Subcutaneous abdominal adipose tissue (tissue), 5 donors: ENCODE results near the gene LNX1.
A peak's percentile ranks its signal among the peaks of the same experiment; 100 is the strongest.

Source experiments
- H3K27ac ChIP-seq: one replicate; pipeline ENCODE4 v1.7.0; 2013; ENCODE audit warnings: low read depth, mild to moderate bottlenecking, inconsistent platforms, low read length, moderate library complexity
- H3K27me3 ChIP-seq, 5 donors: one replicate each; pipeline ENCODE4 v1.7.0; 2013; ENCODE audit warnings: low read length in 5 of 5, inconsistent platforms in 1 of 5; ENCODE audit not compliant: control insufficient read depth in 5 of 5, insufficient read depth in 4 of 5
- H3K36me3 ChIP-seq, 5 donors: one replicate each; pipeline ENCODE4 v1.7.0; 2013; ENCODE audit warnings: low read length in 5 of 5; ENCODE audit not compliant: control insufficient read depth in 5 of 5, insufficient read depth in 5 of 5
- H3K4me1 ChIP-seq, 5 donors: one replicate each; pipeline ENCODE4 v1.7.0; 2013; ENCODE audit warnings: low read length in 5 of 5, mild to moderate bottlenecking in 3 of 5, moderate library complexity in 1 of 5; ENCODE audit not compliant: control insufficient read depth in 5 of 5, insufficient read depth in 5 of 5
- H3K4me3 ChIP-seq, 5 donors: one replicate each; pipeline ENCODE4 v1.7.0; 2013; ENCODE audit warnings: low read length in 5 of 5, low read depth in 1 of 5
- H3K9ac ChIP-seq, 5 donors: one replicate each; pipeline ENCODE4 v1.7.0; 2013; ENCODE audit warnings: low read length in 5 of 5, mild to moderate bottlenecking in 4 of 5, moderate library complexity in 3 of 5
- H3K9me3 ChIP-seq, 5 donors: one replicate each; pipeline ENCODE4 v1.7.0; 2013; ENCODE audit warnings: low read length in 5 of 5; ENCODE audit not compliant: control insufficient read depth in 5 of 5
- donor health status: healthy.
- donor health status: healthy.
- donor health status: healthy.
- donor health status: healthy.
- donor health status: healthy.

LNX1 gene

DNA sequence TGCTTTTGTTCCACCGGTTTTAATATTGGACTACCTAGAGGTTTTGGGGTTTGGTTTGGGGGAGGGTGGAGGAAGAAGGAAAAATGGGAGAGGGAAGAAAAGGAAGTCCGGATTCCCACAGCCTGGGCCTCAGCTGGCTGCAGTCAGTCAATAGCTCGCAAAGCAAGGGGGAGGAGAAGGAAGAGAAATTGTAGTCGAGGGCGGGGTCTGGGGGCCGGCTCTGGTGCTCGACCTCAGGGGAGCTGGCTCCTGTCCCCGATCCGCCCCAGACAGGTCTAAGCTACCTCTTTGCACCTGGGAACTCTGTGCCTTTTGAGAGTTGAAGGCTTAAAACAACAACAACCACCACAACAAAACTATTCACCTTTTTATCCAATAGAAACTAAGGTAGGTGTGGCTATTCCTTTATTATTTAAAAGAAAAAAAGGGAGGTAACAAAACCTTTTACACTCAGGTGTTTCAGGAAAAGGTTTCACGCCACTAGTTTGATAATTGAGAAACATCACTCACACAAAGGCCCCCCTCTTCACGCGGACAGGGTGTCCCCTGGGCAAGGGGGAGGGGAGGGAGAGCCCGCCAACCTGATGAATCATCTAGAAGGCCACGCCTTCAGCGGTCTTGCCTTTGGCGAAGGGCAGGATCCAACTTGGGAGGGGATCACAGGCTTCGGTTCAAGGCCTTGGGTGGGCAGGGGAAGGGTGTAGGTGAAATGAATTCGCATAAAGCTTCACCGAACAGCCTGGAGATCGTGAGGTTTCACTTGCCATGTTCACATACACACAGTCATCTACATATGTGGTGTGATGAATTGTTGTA, 1.6 kb upstream of the LNX1 start:
- Histone ChIP-seq H3K36me3 (no peaks in the 10 kb centered on the region), H3K4me3 (peak overlapping the region in 4 of 5 donors; percentile 3 to 33 (median 21)), H3K9me3 (no peaks in the 10 kb centered on the region), H3K27ac (no peak overlapping the region), H3K9ac (peak overlapping the region in 2 of 5 donors; percentile 5 to 39), H3K4me1 (peaks cover 0 to 45% (median 13%) of the 10 kb centered on the region in 5 donors), H3K27me3 (no peaks in the 10 kb centered on the region)

DNA sequence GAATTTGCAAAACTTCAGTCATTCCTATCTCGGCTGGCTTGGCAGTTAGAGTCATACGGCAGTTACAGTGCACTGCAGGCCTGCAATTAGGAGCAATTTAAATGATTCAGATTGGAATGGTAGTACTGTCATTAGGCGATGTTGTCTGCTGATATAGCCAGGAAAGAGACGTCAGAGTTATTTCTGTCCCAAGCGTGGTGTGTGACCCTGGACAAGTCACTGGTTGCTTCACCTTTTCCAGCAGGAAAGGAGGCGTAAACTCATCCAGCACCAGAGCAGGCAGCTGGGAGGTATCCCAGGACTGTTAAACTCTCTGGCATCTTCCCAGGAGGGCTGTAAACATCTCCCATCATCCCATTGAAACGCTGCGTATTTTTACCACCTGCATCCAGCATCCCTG, 836 bp upstream of the LNX1 start:
- no peaks in the 10 kb centered on the region for H3K36me3 ChIP-seq
- H3K4me1 ChIP-seq, result peaks cover 0 to 40% (median 13%) of the 10 kb centered on the region in 5 donors
- no peaks in the 10 kb centered on the region for H3K9me3 ChIP-seq
- H3K9ac ChIP-seq, result no peak overlapping the region
- H3K27me3 ChIP-seq, result no peaks in the 10 kb centered on the region
- no peak overlapping the region for H3K4me3 ChIP-seq
- H3K27ac ChIP-seq, result no peak overlapping the region

DNA sequence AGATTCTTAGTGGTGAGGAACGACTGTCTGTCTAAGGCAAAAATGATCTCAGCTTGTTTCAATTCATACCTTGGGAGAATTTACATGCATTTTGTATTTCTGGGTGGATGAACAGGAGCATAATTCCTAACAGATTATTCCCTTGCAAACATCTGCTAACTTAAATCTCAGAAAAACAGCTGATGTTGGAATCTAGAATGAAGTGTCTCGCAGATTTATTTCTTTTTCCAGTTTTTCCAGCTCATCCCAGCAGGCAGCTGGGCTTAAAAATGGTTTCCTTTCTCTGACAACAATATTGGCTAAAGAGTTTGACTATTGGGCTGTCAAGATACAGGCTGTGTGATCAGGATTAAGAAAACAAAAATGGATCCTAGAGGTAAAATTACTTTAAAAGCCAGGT, 1.1 kb downstream of the LNX1 start:
- H3K4me3 ChIP-seq, result no peak overlapping the region

GRCh38 chr4:53589511-53589910, 1.8 kb downstream of the LNX1 start:
- no peaks in the 10 kb centered on the region for H3K27me3 ChIP-seq
- H3K9me3 ChIP-seq, result no peaks in the 10 kb centered on the region
- H3K9ac ChIP-seq, result no peak overlapping the region
- H3K27ac ChIP-seq, result no peak overlapping the region
- H3K4me1 ChIP-seq, result peaks cover 0 to 40% (median 13%) of the 10 kb centered on the region in 5 donors
- no peaks in the 10 kb centered on the region for H3K36me3 ChIP-seq
- no peak overlapping the region for H3K4me3 ChIP-seq

More for the DNA sequence above, 1.1 kb downstream of the LNX1 start:
- no peaks in the 10 kb centered on the region for H3K9me3 ChIP-seq
- no peaks in the 10 kb centered on the region for H3K36me3 ChIP-seq
- H3K27ac ChIP-seq, result no peak overlapping the region
- H3K9ac ChIP-seq, result no peak overlapping the region
- H3K27me3 ChIP-seq, result no peaks in the 10 kb centered on the region
- H3K4me1 ChIP-seq, result peaks cover 0 to 40% (median 13%) of the 10 kb centered on the region in 5 donors

DNA sequence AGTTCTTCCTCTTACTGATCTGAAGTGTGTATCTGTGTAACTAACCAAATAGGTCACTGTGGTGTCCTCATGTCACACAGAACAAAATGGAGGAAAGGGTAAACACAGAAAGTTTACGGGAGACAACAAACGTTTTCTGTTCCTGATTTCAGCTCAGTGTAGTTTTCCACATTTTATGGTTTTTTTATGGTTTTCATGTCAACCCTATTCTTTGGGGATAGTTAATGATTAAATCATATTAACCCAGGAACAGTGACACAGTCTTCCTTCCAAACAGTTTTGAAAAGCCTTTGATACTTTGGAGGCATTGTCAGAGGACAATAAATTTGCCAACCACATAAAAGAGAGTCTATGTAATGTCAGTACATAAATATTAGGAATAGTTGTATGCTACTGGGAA, 4.2 kb downstream of the LNX1 start:
- H3K4me3 ChIP-seq, result no peak overlapping the region
- no peaks in the 10 kb centered on the region for H3K9me3 ChIP-seq
- H3K27ac ChIP-seq, result no peak overlapping the region
- H3K4me1 ChIP-seq, result peaks cover 0 to 32% (median 6%) of the 10 kb centered on the region in 5 donors
- no peaks in the 10 kb centered on the region for H3K27me3 ChIP-seq
- no peak overlapping the region for H3K9ac ChIP-seq
- no peaks in the 10 kb centered on the region for H3K36me3 ChIP-seq

GRCh38 chr4:53586121-53586816, 5.0 kb downstream of the LNX1 start:
- Histone ChIP-seq H3K4me1 (peaks cover 0 to 24% (median 1%) of the 10 kb centered on the region in 5 donors), H3K27ac (no peak overlapping the region), H3K36me3 (no peaks in the 10 kb centered on the region), H3K4me3 (no peak overlapping the region), H3K9me3 (no peaks in the 10 kb centered on the region), H3K27me3 (no peaks in the 10 kb centered on the region), H3K9ac (no peak overlapping the region)

DNA sequence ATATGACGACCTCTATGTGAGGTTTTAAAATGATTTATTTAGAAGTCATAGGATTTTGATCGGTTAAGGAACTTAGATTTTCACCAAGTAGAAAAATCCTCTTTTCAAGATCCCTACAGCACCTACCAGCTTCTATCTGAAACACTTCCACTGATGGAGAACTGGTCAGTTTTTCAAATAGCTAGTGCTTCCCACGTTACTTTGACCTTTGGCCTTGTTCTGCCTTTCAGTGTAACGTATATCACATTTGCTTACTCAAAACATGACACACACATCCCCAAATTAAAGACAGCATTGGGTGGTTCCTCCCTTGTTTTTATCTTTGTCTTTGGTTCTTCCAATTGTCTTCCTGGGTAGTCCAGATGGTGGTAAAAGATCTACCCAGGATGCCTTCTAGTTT, 6.6 kb downstream of the LNX1 start:
- no peak overlapping the region for H3K27ac ChIP-seq
- peaks cover 0 to 8% (median 0%) of the 10 kb centered on the region in 5 donors for H3K4me1 ChIP-seq
- H3K9ac ChIP-seq, result no peak overlapping the region
- no peaks in the 10 kb centered on the region for H3K9me3 ChIP-seq
- no peaks in the 10 kb centered on the region for H3K36me3 ChIP-seq
- H3K27me3 ChIP-seq, result no peaks in the 10 kb centered on the region
- H3K4me3 ChIP-seq, result no peak overlapping the region

- Histone ChIP-seq H3K9ac (no peak overlapping the region), H3K4me1 (no peaks in the 10 kb centered on the region), H3K4me3 (no peak overlapping the region), H3K27me3 (no peaks in the 10 kb centered on the region), H3K36me3 (no peaks in the 10 kb centered on the region), H3K27ac (no peak overlapping the region), H3K9me3 (no peaks in the 10 kb centered on the region)
Measured at GRCh38 chr4:53583513-53583912, 7.8 kb downstream of the LNX1 start.

DNA sequence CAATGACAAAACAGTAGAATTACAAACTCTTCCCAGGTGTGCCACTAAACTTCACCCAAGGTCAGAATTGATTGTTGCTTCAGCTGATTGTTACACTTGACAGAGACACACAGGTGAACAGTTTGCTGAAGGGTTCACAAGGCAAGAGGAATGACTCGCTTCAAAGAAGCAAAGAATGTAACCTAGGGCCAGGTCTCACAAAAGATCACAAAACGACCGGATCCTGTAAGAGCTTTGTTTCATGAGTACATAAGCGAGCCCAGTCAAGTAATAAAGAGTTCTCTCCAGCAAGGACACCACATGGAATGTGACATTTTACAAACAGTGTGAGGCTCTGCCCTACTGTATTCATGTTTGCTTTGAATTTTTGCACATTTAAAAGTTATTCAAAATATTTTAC, 9.1 kb downstream of the LNX1 start:
- H3K27me3 ChIP-seq, result no peaks in the 10 kb centered on the region
- H3K36me3 ChIP-seq, result no peaks in the 10 kb centered on the region
- peaks cover 0 to 2% (median 0%) of the 10 kb centered on the region in 5 donors for H3K4me1 ChIP-seq
- no peak overlapping the region for H3K4me3 ChIP-seq
- H3K27ac ChIP-seq, result no peak overlapping the region
- no peak overlapping the region for H3K9ac ChIP-seq
- H3K9me3 ChIP-seq, result no peaks in the 10 kb centered on the region

GRCh38 chr4:53580274-53580673, 11.0 kb downstream of the LNX1 start:
- H3K27me3 ChIP-seq, result no peaks in the 10 kb centered on the region
- no peaks in the 10 kb centered on the region for H3K36me3 ChIP-seq
- H3K4me1 ChIP-seq, result peaks cover 0 to 8% (median 0%) of the 10 kb centered on the region in 5 donors
- H3K9ac ChIP-seq, result no peak overlapping the region
- no peak overlapping the region for H3K4me3 ChIP-seq
- no peaks in the 10 kb centered on the region for H3K9me3 ChIP-seq
- no peak overlapping the region for H3K27ac ChIP-seq
